Measurements from ENCODE around the gene HGF. TPM values are rescaled to one million over a fixed set of nuclear protein-coding genes. Genes with fewer than 3 reads are reported as not detected.

The HGF gene
- total RNA-seq, 1 donor from 2014 or later = 0.15 TPM

- no peak for DNase-seq (ENCODE audit: low read depth)
These were observed 87.0 kb downstream of the HGF start for GRCh38 chr7:81682873-81683272.

- no peak for DNase-seq (ENCODE audit: low read depth)
These were observed 89.7 kb downstream of the HGF start for GRCh38 chr7:81680120-81680519.

- peak; percentile 65 for DNase-seq (ENCODE audit: low read depth)
These were observed 93.0 kb downstream of the HGF start for GRCh38 chr7:81676813-81677212.

GRCh38 chr7:81676105-81676811 is 93.6 kb downstream of the HGF start:
- no peak for DNase-seq (ENCODE audit: low read depth)

- no peak for DNase-seq (ENCODE audit: low read depth)
These were observed 95.4 kb downstream of the HGF start for GRCh38 chr7:81674431-81674830.

GRCh38 chr7:81672872-81673271 is 97.0 kb downstream of the HGF start:
- DNase-seq (ENCODE audit: low read depth) = peak; percentile 36

- DNase-seq (ENCODE audit: low read depth) = no peak
These were observed 100.3 kb downstream of the HGF start for GRCh38 chr7:81669476-81670105.

GRCh38 chr7:81666209-81666608 is 103.6 kb downstream of the HGF start:
- no peak for DNase-seq (ENCODE audit: low read depth)

- DNase-seq (ENCODE audit: low read depth) = no peak
These were observed 104.6 kb downstream of the HGF start for GRCh38 chr7:81665236-81665635.

GRCh38 chr7:81664304-81664703 is 105.5 kb downstream of the HGF start:
- no peak for DNase-seq (ENCODE audit: low read depth)

- no peak for DNase-seq (ENCODE audit: low read depth)
These were observed 107.3 kb downstream of the HGF start for GRCh38 chr7:81662531-81662930.

GRCh38 chr7:81659697-81660395 is 110.0 kb downstream of the HGF start:
- peak; percentile 86 for DNase-seq (ENCODE audit: low read depth)

GRCh38 chr7:81657551-81657950 is 112.3 kb downstream of the HGF start:
- DNase-seq (ENCODE audit: low read depth) = no peak

GRCh38 chr7:81655271-81655670 is 114.6 kb downstream of the HGF start:
- DNase-seq (ENCODE audit: low read depth) = no peak

- DNase-seq (ENCODE audit: low read depth) = no peak
These were observed 117.6 kb downstream of the HGF start for GRCh38 chr7:81652225-81652624.
